ENCODE results near the gene DNAH17.

GRCh38 chr17:78532311-78532710 lies 44.9 kb downstream of the DNAH17 start:
- TF ChIP-seq CTCF (IDR thresholded peaks at IDR 0.05; ENCODE audit: extremely low read depth in 1 of 2, insufficient read depth in 1 of 2, low read depth in 1 of 2, low read length in 2 of 2), result no peak
- no peak for TF ChIP-seq POLR2A (IDR thresholded peaks at IDR 0.05; ENCODE audit: low read depth, low read length)
- TF ChIP-seq MYC (IDR thresholded peaks at IDR 0.05; ENCODE audit: low read depth, low read length), result no peak
- TF ChIP-seq POLR2AphosphoS5 (IDR thresholded peaks at IDR 0.05; ENCODE audit: insufficient read depth, low read depth, low read length), result no peak
- no peak for TF ChIP-seq FOS (IDR thresholded peaks at IDR 0.05; ENCODE audit: borderline replicate concordance, insufficient read depth, low read length)

Data from endothelial cell of umbilical vein (primary cell).